Cardiac muscle cell (in vitro differentiated cells and primary cell): ENCODE data around the gene PFDN1. TPM values are rescaled to one million over a fixed set of nuclear protein-coding genes. Genes with fewer than 3 reads are reported as not detected.

Experiments used
- DNase-seq, 2 donors: peaks; one replicate each; pipeline versions ENCODE4 v3.0.0 to v3.0.0-alpha.2; 2010 to 2017; ENCODE audit warnings: low read depth in 1 of 2, low spot score in 1 of 2
- H3K27ac ChIP-seq: fragments of 200-600 bp; sonication (generic); 2 replicates; pipeline ENCODE4 v1.5.1; 2016
- H3K27me3 ChIP-seq: fragments of 200-600 bp; sonication (generic); 2 replicates; pipeline ENCODE4 v1.6.0; 2016; ENCODE audit warnings: control low read depth
- H3K36me3 ChIP-seq: fragments of 200-600 bp; sonication (generic); 2 replicates; pipeline ENCODE4 v1.5.1; 2016; ENCODE audit warnings: control low read depth
- H3K4me1 ChIP-seq: fragments of 200-600 bp; sonication (generic); 2 replicates; pipeline ENCODE4 v1.8.1; 2017; ENCODE audit warnings: low read depth, mild to moderate bottlenecking, mixed run types
- H3K4me3 ChIP-seq: fragments of 200-600 bp; sonication (generic); 2 replicates; pipeline ENCODE4 v1.5.1; 2016; ENCODE audit warnings: mild to moderate bottlenecking
- H3K9me3 ChIP-seq: fragments of 200-600 bp; sonication (generic); 2 replicates; pipeline ENCODE4 v1.5.1; 2017; ENCODE audit warnings: low read depth, mild to moderate bottlenecking, control low read depth
- CTCF ChIP-seq: IDR thresholded peaks from 2 replicates; pipeline ENCODE4 v1.5.1; 2012; ENCODE audit warnings: low read depth, mild to moderate bottlenecking, low read length
- polyA plus RNA-seq: library from polyadenylated mRNA; unstranded; fragments of >200 nt; fragmentation: Nextera tagmentation; extraction: Ambion mirVana; gene quantifications from 2 replicates; pipeline ENCODE4 v1.2.1, GENCODE V29; 2016
- total RNA-seq: library from RNA; depleted of rRNA; stranded (reverse); fragments of >200 nt; gene quantifications from 2 replicates; pipeline ENCODE4 v1.2.3, GENCODE V29; 2016

The PFDN1 gene
- total and polyA plus RNA-seq, 2 experiments from 2014 or later = 129 to 139 TPM

- H3K36me3 ChIP-seq = no peaks in the 10 kb centered on the region
- no peak overlapping the region for H3K4me3 ChIP-seq
- no peak overlapping the region for H3K27ac ChIP-seq
- no peaks in the 10 kb centered on the region for H3K9me3 ChIP-seq
- TF ChIP-seq CTCF = no peak
- H3K4me1 ChIP-seq = peaks cover 3% of the 10 kb centered on the region
- DNase-seq = no peak
- no peaks in the 10 kb centered on the region for H3K27me3 ChIP-seq
Measured at GRCh38 chr5:140321796-140322195, 18.9 kb upstream of the PFDN1 start.

- TF ChIP-seq CTCF = no peak
- H3K36me3 ChIP-seq = no peaks in the 10 kb centered on the region
- H3K27ac ChIP-seq = no peak overlapping the region
- H3K4me3 ChIP-seq = no peak overlapping the region
- no peak for DNase-seq
- H3K27me3 ChIP-seq = no peaks in the 10 kb centered on the region
- no peaks in the 10 kb centered on the region for H3K9me3 ChIP-seq
- H3K4me1 ChIP-seq = peaks cover 3% of the 10 kb centered on the region
Measured at GRCh38 chr5:140319833-140320232, 16.9 kb upstream of the PFDN1 start.

- TF ChIP-seq CTCF = no peak
- Histone ChIP-seq H3K27me3 (no peaks in the 10 kb centered on the region), H3K4me3 (no peak overlapping the region), H3K9me3 (no peaks in the 10 kb centered on the region), H3K4me1 (peaks cover 3% of the 10 kb centered on the region), H3K27ac (no peak overlapping the region), H3K36me3 (no peaks in the 10 kb centered on the region)
- no peak for DNase-seq
Measured at GRCh38 chr5:140318792-140319191, 15.9 kb upstream of the PFDN1 start.

- no peak overlapping the region for H3K27ac ChIP-seq
Measured at GRCh38 chr5:140317859-140318258, 15.0 kb upstream of the PFDN1 start.

GRCh38 chr5:140312791-140313189 is 9.9 kb upstream of the PFDN1 start:
- TF ChIP-seq CTCF = no peak
- H3K36me3 ChIP-seq = no peaks in the 10 kb centered on the region
- no peak overlapping the region for H3K27ac ChIP-seq
- H3K9me3 ChIP-seq = no peaks in the 10 kb centered on the region
- H3K27me3 ChIP-seq = no peaks in the 10 kb centered on the region
- no peak overlapping the region for H3K4me3 ChIP-seq
- peaks cover 20% of the 10 kb centered on the region for H3K4me1 ChIP-seq
- no peak for DNase-seq

More at GRCh38 chr5:140317859-140318258, 15.0 kb upstream of the PFDN1 start:
- Histone ChIP-seq H3K36me3 (no peaks in the 10 kb centered on the region), H3K4me3 (no peak overlapping the region), H3K9me3 (no peaks in the 10 kb centered on the region), H3K27me3 (no peaks in the 10 kb centered on the region), H3K4me1 (no peaks in the 10 kb centered on the region)
- no peak for DNase-seq
- no peak for TF ChIP-seq CTCF
